ENCODE measurements around the gene PRDM12.
A peak's percentile ranks its signal among the peaks of the same experiment; 100 is the strongest.

PRDM12 gene

GRCh38 chr9:130701059-130702022 lies 36.9 kb downstream of the PRDM12 start:
- Histone ChIP-seq H3K4me1 (ENCODE audit: control insufficient read depth, insufficient read depth, low read length) (no peaks in the 10 kb centered on the region), H3K9me3 (ENCODE audit: control insufficient read depth, insufficient read depth, low read depth, low read length) (no peaks in the 10 kb centered on the region), H3K4me3 (ENCODE audit: low read depth, low read length) (no peak overlapping the region), H3K27ac (ENCODE audit: extremely low read depth, low read depth, low read length) (no peak overlapping the region), H3K36me3 (ENCODE audit: control insufficient read depth in 2 of 2, insufficient read depth in 1 of 2, low read length in 2 of 2) (peaks cover 73 to 87% of the 10 kb centered on the region in 2 experiments)
- TF ChIP-seq BCL11A (tag by site-specific recombination; IDR thresholded peaks at IDR 0.05; ENCODE audit: low read depth), result no peak
- TF ChIP-seq ZNF596 (tag by site-specific recombination; IDR thresholded peaks at IDR 0.05), result no peak
- peak; percentile 47; the same call in 1 of the 2 replicates for TF ChIP-seq ZNF660 (tag by site-specific recombination; IDR thresholded peaks at IDR 0.05)
- TF ChIP-seq KLF7 (tag by site-specific recombination; IDR thresholded peaks at IDR 0.05; ENCODE audit: borderline replicate concordance), result no peak
- peak; percentile 88 for TF ChIP-seq CTCF (tag by site-specific recombination; IDR thresholded peaks at IDR 0.05)
- no peak for TF ChIP-seq GFI1B (tag by site-specific recombination; IDR thresholded peaks at IDR 0.05)
- TF ChIP-seq ZNF654 (tag by site-specific recombination; IDR thresholded peaks at IDR 0.05; ENCODE audit: low read depth), result peak; percentile 57
- TF ChIP-seq ZNF341 (tag by site-specific recombination; IDR thresholded peaks at IDR 0.05; ENCODE audit: low read depth), result peak; percentile 82
- TF ChIP-seq GLIS1 (tag by site-specific recombination; IDR thresholded peaks at IDR 0.05), result no peak
- no peak for TF ChIP-seq ZBTB49 (tag by site-specific recombination; IDR thresholded peaks at IDR 0.05; ENCODE audit: low read depth)
- TF ChIP-seq TRIM28 (IDR thresholded peaks at IDR 0.05; ENCODE audit: borderline replicate concordance, low read length), result peak; percentile 51; the same call in 1 of the 2 replicates
- TF ChIP-seq ZNF350 (tag by site-specific recombination; IDR thresholded peaks at IDR 0.05), result no peak
- TF ChIP-seq SP2 (tag by site-specific recombination; IDR thresholded peaks at IDR 0.05), result no peak
- 0 out of 2 replicates have a peak, but pooled peaks have one; percentile 32 for TF ChIP-seq PATZ1 (tag by site-specific recombination; IDR thresholded peaks at IDR 0.05)
- no peak for TF ChIP-seq ZNF169 (tag by site-specific recombination; IDR thresholded peaks at IDR 0.05)
- peak; percentile 92 for TF ChIP-seq ZNF2 (tag by site-specific recombination; IDR thresholded peaks at IDR 0.05)
- TF ChIP-seq SP3 (tag by site-specific recombination; IDR thresholded peaks at IDR 0.05), result no peak
- POLR2A ChIA-PET, result interaction anchor here (0.6 to 1.5 kb wide), 8 partner anchors 8 to 345 kb away, joined by 3 to 7 read pairs (median 3); partner anchors contain the start of gene EXOSC2
- CTCF ChIA-PET, result interaction anchor here (0.5 to 13.6 kb wide), 75 partner anchors 8 to 706 kb away, joined by 3 to 400 read pairs (median 4); partner anchors contain the start of gene EXOSC2

GRCh38 chr9:130703501-130703900 lies 39.1 kb downstream of the PRDM12 start:
- H3K4me3 ChIP-seq (ENCODE audit: low read depth, low read length), result no peak overlapping the region
- TF ChIP-seq KLF8 (tag by site-specific recombination; IDR thresholded peaks at IDR 0.05), result no peak
- TF ChIP-seq ZNF621 (tag by site-specific recombination; IDR thresholded peaks at IDR 0.05), result no peak
- TF ChIP-seq ZNF175 (tag by site-specific recombination; IDR thresholded peaks at IDR 0.05), result no peak
- TF ChIP-seq BCL11B (tag by site-specific recombination; IDR thresholded peaks at IDR 0.05; ENCODE audit: low read depth), result no peak
- no peaks in the 10 kb centered on the region for H3K9me3 ChIP-seq (ENCODE audit: control insufficient read depth, insufficient read depth, low read depth, low read length)
- H3K27ac ChIP-seq (ENCODE audit: extremely low read depth, low read depth, low read length), result no peak overlapping the region
- H3K36me3 ChIP-seq (ENCODE audit: control insufficient read depth in 2 of 2, insufficient read depth in 1 of 2, low read length in 2 of 2), result peaks cover 60 to 66% of the 10 kb centered on the region in 2 experiments
- H3K4me1 ChIP-seq (ENCODE audit: control insufficient read depth, insufficient read depth, low read length), result no peaks in the 10 kb centered on the region
- CTCF ChIA-PET, result interaction anchor here (0.8 to 13.6 kb wide), 8 partner anchors 10 to 343 kb away, joined by 3 to 400 read pairs (median 6); partner anchors contain the start of gene EXOSC2
- POLR2A ChIA-PET, result interaction anchor here (1.8 kb wide), 1 partner anchor 10 kb away, joined by 5 read pairs; the partner anchor contains the start of gene EXOSC2

All from HEK293 (cell line).